Embryonic facial prominence (tissue), 1 donor: Measurements from ENCODE around the gene RHBDL2.
"Not testable (repeated sequence)": the region's sequence is repeated elsewhere in the genome, so short reads cannot be mapped to it uniquely, and the experiment has no call there.

Experiments used
- DNase-seq: peaks from one replicate; pipeline ENCODE4 v3.0.0-alpha.2; 2016; ENCODE audit errors: extremely low spot score

RHBDL2 gene

DNA sequence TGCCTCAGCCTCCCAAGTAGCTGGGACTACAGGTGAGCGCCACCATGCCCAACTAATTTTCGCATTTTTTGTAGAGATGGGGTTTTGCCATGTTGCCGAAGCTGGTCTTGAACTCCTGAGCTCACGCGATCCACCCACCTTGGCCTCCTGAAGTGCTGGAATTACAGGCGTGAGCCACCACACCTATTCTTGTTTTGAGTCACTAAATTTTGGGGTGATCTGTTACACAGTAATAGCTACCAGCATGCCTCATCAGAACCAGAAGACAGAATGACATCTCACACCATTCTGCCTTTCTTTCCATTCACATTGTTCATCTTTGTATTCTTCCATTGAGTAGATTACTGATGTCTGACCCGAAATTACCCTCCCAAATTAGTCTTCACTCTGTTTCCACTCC lies 9.1 kb downstream of the RHBDL2 start:
- DNase-seq: no peak

DNA sequence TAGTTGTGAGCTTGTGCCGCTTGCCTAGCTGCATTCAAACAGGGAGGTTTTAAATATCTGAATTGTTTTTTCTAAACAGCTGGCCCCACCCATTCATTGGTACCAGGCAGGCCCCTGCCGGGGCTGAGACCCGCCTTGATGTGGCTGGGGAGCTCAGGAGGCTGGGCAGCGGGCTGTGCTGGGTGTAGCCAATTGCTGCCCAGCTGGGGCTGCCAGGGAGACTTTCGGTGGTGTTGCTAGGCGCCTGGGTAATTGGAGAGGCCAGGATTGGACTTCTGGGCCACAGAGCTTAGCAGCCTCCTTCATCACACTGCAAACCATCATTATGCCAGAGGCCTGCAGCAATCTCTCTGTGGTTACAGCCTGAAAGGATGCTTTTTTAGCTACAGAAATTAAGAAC lies 12.2 kb downstream of the RHBDL2 start:
- no peak for DNase-seq

DNA sequence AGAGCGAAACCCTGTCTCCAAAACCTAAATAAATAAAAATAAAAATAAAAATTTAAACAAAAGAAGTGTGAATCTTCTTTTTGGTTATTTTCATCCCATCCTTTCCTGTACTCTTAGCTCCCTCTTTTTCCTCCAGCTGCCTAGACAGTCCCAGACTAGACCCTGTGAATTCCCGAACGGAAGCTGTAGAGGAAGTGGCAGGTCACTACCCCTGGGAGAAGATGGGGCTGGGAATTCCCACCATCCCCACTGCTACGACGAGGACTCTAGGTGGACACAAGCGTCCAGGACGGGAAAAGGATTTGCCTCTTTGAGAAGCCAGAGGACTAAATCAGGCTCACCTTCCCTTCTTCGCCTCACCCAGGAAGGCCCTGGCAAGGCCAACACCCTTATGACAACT lies 12.6 kb downstream of the RHBDL2 start:
- no peak for DNase-seq

DNA sequence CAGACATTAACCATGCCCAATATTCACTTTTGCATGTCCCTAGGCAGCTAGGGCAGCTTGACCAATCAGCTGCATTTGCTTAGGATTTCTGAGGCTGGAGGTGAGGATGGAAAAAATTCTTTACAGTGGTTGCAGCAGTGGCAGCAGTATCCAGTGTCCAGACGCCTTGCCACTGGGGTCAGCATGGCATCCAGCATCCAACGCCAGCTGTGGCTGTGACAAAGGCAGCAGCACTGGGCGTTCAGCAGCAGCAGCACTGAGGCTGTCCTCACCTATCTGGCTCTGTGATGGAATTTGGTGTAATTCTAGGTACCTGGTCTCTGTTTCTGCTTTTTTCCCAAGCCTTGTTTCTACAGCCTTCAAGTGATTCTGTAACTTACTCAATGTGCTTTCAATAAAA lies 15.5 kb downstream of the RHBDL2 start:
- no peak for DNase-seq

DNA sequence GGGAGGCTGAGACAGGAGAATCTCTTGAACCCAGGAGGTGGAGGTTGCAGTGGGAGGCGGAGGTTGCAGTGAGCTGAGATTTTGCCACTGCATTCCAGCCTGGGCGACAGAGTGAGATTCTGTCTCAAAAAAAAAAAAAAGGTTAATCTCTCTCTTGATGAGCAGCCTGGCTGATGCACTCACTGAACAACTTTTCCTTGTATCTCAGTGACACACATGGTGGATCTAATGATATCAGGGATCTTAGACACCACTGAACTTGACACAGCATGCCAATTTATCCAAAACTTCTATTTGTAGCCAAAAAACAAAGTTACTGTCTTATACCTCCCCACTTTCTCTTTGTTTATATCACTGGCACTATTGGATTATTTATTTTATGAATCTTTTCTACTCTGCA lies 16.2 kb downstream of the RHBDL2 start:
- no peak for DNase-seq

DNA sequence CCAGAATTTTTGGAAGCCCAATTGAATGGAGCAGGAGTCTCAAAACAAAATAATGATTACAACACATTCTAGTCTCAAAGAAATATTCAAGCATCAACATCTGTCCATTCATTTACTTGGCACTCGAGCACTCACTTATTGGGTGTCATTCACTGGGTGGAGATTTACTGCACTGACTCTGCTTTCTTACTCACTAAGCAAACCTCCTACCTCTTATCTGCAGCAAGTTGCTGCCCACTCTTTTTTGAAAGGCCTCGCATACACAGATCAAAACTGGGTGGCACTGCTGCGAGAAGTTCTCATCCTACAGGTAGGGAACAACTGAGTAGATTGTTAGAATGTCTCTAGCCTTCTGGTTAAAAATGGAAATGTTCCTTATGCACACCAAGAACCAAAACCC lies 18.0 kb downstream of the RHBDL2 start:
- no peak for DNase-seq

DNA sequence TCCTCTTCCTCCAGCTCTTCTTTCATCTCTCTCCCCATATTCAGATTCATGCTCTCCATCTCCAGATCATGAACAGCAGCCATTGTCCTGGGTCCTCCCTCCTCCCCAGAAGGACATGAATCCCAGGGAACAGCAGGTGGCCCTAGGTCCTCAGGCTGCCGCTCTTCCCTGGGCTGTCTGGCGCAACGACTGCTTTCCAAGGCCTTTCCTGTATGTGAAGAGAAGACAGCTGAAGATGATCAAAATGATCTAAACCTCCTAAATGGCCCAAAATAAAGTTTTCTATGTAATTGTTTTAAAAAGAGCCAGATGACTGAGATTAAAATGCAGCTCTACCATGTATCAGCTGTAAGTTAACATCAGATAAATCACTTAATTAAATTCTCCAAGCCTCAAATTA lies 22.5 kb downstream of the RHBDL2 start:
- DNase-seq: no peak

DNA sequence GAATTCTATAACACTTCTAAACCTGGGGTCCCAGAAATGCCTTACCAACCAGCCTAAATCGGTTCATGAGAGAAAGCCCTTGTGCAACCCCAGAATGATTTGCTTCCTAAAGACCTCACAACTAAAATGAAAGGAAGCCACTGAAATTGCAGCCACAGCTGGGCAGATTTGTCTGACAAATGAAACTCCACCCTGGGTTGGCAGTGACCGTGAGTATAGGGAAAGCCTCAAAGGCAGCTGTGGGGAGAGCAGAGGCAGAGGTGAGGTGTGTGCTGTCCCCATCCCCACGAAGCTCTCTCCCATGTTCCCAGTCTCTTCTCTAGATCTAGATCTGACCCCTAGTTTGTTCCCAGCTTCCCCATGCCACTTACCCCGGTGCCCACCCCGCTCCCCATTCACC lies 23.1 kb downstream of the RHBDL2 start:
- no peak for DNase-seq

DNA sequence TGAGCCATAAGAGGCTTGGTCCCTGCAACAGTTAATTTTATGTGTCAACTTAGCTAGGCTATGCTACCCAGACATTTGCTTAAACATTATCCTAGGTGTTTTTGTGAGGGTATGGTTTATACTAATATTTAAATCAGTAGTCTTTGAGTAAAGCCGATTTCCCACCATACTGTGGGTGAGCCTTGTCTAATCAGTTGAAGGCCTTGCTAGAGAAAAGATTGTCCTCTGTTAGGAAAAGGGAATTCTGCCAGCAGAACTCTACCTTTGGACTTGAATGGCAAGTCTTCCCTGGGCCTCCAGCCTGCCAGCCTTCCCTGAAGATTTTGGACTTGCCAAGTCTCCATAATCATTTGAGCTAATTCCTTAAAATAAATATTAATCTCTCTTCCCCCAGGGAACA lies 23.9 kb downstream of the RHBDL2 start:
- DNase-seq: no peak

DNA sequence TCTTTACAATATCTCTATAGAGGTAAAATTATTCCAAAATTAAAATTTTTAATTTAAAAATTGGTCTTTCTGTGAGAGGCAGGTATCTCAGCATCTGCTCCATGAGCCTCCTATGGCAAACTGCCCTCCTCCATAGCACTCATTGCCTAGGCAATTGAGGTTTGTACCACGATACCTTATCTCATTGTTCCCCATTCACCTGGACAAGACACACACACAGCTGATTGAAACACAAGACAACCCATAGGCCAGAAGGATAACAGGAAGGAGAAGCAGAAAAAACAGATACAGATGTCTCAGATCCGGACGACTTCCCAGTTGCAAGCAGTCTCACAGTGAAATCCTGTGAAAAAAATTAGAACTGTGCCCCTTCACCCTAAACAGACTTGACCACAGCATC lies 24.3 kb downstream of the RHBDL2 start:
- no peak for DNase-seq

DNA sequence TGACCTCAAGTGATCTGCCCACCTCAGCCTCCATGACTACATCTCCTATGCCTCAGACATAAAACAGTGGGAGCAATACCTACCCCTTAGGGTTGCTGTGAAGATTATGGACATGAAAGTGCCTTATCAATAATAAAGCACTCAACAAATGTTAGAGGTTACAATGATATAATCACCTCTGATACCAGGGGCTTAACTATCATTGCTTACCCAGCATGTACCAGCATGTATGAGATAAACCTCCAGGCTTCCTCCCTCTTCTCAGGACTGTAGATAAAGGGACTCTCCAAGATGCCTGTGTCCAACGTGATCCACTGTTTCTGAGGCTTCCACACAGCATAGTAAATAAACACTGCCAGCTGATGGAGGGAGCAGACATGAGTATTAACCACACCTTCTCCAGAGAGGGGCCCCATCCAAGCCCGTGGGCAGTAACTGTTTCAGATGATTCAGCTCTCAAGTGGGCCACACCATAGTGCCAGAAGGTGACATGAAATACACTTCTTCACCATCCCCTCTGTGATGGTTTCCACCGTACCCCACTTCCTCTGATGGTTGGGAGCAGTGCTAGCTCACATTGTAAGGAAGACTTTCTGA lies 26.2 kb downstream of the RHBDL2 start:
- DNase-seq: no peak

DNA sequence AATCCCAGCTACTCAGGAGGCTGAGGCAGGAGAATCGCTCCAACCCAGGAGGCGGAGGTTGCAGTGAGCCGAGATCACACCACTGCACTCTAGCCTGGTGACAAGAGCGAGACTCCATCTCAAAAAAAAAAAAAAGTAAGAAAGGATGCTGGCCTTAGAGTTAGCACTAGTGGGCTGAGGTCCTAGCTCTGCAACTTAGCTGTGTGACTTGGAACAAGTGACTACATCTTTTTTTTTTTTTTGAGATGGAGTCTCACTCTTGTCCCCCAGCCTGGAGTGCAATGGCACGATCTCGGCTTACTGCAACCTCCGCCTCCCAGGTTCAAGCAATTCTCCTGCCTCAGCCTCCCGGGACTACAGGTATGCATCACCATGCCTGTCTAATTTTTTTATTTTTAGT lies 26.7 kb downstream of the RHBDL2 start:
- not testable (repeated sequence) for DNase-seq

DNA sequence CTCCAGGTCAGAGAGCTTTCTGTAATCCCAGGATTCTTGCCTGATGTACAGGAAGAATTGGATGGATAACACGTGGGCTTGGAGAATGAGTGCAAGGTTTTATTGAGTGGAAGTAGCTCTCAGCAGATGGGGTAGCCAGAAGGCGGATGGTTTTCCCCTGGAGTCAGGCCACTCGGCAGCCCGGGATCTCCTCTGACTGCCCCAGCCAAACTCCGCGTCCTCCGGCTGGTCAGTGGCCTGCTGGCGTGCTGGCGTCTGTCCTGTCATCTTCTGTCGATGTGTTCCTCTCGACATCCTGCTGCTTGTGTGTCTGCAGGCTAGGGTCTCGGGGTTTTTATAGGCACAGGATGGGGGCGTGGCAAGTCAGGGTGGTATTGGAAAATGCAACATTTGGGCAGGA lies 32.8 kb downstream of the RHBDL2 start:
- no peak for DNase-seq

DNA sequence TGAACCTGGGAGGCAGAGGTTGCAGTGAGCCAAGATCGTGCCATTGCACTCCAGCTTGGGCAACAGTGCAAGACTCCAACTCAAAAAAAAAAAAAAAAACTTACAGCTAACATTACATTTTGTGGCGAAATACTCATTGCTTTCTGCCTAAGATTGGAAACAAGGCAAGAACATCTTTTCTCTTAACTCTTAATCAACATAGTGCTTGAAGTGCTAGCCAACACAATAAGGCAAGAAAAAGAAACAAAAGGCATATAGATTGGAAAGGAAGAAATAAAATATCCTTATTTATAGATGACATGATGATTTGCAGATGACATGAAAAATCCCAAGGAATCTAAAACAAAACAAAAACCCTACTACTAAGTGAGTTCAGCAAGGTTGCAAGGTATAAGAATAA lies 35.6 kb downstream of the RHBDL2 start:
- DNase-seq: no peak

DNA sequence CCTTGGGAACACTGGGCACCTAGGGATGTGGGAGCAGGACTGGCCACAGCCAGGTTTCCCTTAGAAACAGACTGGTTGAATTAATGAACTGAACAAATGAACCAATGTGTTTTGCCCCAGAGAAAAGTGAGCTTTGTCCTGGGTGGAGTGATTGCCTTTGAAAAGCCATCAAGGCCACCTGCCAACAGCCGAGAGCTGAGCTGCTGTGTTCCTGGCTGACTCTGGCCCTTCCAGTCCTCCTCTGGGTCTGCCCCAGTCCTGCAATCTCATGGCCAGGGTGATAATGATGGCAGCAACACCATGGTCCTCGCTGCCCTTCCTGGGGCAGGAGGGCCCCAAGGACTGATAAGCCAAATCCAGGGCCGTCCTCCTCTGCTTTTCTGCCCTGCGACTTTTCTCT lies 42.1 kb downstream of the RHBDL2 start:
- DNase-seq: no peak

DNA sequence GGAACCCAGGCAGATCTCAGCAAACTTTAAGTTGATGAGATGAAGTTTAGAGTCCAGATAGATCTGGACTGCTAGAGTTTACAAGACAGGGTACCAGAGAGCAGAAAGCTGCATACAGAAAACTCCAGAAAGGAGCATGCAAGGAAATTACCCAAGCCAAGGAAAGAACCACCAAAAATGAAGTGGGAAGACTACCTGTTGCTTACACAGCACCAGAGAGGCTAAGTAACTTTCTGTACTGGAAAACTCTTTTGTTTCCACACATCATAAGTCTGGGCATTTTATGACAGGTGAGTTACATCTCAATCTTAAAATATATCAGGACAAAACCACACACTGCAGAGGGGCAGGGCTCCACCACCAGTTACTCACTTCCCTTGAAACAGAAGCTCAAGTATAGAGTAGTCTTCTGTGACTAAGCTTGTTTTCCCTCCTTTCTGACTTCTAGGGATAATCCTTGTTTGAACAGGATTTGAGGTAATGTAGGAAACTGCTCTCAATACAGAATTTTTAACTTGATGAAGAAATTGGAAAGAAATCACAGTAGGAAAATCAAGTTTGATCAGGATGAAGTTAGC lies 42.9 kb downstream of the RHBDL2 start:
- DNase-seq: no peak

DNA sequence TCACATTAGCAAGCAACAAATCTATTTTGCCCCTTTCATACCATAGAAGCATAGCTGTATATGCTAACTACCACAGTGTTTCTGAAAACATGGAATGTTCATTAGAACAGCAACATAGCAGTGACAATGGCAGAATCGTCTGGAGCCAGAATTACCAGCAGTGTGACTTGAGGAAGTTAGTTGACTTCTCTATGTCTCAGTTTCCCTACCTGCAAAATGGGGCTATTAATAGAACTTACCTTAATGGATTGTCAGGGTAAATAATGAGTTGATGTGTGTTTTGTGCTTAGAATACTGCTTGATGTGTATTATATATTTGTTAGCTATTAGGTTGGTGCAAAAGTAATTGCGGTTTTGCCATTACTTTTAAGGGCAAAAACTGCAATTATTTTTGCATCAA lies 45.5 kb downstream of the RHBDL2 start:
- DNase-seq: no peak

DNA sequence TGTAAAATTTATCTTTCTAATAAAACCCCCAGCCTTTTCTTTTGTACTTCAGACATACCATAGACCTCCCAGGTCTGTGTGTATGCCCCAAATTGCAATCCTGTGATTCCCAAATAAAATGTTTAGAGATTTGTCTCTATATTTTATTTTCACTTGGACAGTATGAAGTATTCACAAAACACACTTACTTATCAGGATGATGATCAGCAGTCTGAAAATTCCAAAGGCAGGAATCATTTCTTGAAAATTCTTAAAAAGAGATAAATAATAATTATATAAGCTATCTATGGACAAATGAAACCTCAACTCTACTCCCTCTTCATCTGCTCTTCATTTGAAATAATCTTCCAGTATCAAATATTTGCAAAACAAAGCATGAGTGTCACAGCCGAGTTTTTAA lies 48.7 kb downstream of the RHBDL2 start:
- DNase-seq: no peak

DNA sequence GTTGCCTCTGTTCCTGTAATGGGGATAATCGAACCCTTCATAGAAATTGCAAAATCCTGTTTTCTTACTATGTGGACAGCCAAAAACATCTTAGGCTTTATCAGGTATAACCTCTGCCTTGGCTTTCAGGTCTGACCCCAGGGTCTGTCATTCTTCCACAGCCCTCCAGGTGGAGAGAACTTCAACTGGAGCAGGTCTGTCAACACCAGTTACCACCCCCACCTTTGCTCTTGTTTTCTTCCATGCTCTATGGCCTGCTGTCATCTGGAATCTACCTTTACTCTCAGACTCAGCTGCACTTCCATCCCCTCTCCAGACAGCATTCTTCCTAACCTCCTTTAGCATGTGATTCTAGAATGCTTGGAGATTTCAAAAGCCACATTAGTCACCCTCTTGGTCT lies 49.9 kb downstream of the RHBDL2 start:
- DNase-seq: no peak

DNA sequence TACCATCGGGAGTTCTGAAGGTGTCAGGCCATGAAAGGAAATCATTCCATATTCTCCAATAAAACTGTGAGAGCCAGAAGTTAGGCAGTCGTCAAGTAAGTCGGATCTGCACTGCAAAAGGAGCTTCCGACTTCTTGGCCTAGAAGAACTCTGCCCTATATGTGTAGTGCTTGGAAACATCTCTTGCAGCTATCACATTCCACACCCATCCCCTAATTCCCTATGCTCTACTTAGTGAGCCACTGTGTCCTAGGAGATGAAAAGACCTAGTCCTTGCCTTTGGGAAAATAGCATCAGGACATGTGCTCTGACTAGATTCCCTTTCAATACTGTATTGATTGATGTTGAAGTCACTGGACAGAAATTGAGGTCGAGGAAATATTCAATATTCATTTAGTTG lies 52.0 kb downstream of the RHBDL2 start:
- DNase-seq: no peak

DNA sequence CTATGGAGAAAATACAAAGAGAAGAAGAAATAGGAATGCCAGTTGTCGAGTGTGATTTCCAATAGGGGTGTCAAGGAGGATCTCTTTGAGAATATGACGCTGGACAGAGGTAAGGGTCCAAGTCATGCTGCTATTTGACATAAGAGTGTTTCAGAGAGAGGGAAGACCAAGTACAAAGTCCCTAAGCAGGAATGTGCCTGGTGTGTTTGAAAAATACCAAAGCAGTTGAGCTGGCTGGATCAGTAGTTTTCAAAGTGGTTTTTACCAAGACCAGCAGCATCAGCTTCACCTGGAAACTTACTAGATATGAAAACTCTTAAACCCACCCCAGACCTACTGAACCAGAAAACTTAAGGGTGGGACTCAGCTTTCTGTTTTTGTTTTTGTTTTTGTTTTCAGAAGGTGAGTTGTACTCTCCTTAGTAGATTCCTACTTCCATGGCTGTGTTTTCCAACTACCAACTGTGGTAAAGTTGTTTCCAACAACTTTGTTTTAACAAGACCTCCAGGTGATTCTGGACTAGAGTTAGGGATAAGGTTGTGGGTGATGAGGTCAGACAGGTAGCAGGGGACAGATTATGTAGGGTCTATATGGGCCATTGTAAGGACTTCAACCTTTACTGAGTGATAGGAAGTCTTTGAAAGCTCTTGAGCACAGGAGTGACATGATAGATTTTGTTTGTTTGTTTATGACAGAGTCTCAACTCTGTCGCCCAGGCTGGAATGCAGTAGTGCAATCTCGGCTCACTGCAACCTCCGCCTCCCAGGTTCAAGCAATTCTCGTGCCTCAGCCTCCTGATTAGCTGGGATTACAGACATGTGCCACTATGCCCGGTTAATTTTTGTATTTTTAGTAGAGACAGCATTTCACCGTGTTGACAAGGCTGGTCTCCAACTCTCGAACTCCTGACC lies 53.0 kb downstream of the RHBDL2 start:
- DNase-seq: no peak

DNA sequence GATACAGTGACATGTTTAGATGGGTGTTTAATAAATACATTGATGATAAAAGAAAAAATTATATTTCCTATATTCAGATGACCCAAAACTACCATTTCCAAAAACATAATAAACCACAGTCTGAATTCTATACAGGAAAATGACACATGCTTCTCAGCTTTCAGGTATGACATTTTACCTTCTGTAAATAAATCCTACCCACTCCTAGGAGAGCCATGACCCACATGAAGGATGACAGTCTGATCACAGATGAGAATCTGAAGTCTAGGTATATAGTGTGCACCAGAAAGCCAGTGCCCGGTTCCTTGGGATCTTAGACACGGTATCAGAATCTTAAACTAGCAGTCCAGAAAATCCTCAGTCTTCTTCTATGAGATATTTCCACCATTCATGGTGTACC lies 56.5 kb downstream of the RHBDL2 start:
- DNase-seq: no peak

DNA sequence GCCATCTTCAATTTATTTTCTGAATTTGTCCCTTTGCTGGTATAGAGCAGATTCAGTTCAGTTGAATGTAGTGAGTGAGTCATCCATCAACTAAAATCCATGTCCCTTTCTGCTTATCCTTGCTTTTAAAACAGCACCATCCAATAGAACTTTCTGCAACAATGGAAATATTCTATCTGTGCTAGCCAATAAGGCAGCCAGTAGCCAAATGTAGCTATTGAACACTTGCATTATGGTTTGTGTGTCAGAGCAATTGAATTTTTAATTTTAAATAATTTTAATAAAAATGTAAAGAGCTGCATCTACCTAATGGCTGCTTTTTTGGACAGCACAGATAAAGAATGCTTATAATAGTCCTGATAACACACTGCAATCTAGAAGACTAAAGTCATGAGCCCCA lies 60.1 kb downstream of the RHBDL2 start, which contains the start of gene GJA9:
Gene GJA9 (minus strand): TSS at position 101 of the 400 bp plus-strand sequence. CDS start 5,489 bp downstream, outside the sequence.
- no peak for DNase-seq
